ENCODE results near the gene FAM24A.

FAM24A gene

GRCh38 chr10:122931088-122931906 lies 20.9 kb downstream of the FAM24A start:
- DNase-seq (ENCODE audit: low read depth) = no peak

DNA sequence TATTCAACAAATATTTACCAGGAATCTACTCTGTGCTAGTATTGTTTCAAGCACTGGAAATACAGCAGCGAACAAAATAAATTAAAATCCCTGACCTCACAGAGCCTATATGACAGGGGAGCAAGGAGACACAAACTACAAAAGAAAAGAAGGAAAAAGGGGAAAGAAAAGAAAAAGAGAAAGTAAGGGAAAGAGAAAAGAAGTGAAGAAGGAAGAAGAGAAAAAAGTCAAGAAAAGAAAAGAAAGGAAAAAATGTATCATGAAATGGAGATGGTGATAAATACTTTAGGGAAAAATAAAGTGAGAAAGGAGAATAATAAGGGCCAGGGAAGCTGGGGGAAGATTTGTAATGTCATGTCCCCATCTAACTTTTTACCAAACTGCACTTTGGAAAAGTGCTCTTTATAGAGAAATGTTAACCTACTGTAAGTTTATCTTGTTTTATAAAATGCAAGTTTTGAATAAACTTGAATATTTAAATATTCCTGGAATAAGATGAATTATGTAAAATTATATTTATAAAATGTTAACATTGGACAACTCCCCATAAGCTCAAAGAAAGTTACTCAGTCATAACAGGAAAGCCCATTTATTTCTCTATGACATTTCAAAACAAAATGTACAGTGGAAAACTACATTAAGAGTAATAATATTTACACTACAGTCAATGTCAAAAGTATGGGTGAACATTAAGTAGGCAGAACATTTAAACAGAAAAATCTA lies 28.9 kb downstream of the FAM24A start:
- no peak for DNase-seq (ENCODE audit: low read depth)

DNA sequence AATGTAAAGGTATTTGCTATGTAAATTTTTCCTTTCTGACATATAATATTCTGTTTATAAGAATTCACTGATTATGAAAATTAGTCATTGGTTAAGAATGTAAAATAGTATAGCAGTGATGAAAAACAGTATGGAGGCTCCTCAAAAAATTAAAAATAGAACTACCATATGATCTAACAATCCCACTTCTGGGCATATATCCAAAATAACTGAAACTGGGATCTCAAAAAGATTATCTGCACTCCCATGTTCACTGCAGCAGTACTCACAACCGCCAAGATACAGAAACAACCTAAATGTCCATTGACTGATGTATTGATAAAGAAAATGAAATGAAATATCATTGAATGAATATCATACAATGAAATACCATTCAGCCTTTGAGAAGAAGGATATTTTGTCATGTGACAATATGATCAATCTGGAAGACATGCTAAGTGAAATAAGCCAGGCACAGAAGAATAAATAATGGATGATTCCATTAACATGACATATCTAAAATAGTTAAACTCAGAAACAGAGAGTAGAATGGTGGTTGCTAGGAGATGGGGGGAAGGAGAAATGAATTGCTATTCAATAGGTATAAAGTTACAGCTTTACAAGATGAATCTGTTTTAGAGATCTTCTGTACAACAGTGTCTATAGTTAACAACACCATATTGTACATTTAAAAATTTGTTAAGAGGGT lies 29.6 kb downstream of the FAM24A start:
- no peak for DNase-seq (ENCODE audit: low read depth)

DNA sequence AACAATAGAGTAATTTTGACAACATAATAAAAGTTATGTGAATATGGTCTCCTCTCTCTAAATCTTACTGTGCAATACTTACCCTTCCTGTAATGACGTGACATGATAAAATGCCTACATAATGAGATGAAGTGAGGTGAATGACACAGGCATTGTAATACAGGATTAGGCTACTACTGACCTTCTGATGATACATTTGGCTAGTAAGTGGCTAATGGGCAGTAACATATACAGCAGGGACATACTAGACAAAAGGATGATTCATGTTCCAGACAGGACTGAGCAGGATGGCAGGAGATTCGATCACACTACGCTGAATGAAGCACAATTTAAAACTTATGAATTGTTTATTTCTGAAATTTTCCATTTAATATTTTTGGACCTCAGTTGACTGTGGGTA lies 38.9 kb downstream of the FAM24A start:
- DNase-seq (ENCODE audit: low read depth) = no peak

GRCh38 chr10:122953902-122954730 lies 43.7 kb downstream of the FAM24A start, which contains the start of gene C10orf88:
C10orf88 (minus strand) TSS chr10:122954227; CDS start chr10:122954178, 49 bp downstream.
- peak; percentile 95 for DNase-seq (ENCODE audit: low read depth)

DNA sequence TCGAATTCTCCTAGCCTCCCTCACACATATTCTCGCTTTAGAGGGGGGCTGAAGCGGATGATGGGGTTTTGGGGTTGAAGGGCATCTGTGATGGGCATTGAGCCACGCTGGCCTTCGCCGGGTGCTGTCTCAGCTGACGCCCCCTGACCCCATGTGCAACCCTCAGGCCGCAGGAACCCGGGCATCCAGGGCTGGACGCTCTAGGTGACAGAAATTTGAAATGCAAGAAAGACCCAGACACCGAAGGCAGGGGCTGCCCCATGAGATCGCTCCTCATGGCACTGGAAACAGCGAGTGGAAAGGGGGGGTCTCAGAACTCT lies 44.3 kb downstream of the FAM24A start:
- no peak for DNase-seq (ENCODE audit: low read depth)

DNA sequence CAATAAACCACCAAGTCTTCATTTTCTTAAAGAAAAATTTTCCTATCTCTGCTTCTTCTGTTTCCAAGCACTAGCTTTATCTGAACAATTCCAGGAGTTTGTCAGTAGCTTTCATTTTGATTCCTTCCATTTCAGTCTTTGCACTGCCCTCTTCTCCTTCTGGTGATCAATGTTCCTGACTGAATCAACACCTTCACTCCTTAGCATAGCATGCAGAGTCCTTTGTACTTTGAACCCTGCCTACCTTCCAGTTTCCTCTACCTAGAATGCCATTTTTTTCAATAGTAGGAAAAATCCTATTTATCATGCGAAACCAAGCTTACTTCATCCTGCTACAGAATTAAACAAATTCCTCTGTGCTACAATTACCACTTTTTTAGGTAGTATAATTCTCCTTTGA lies 45.5 kb downstream of the FAM24A start:
- no peak for DNase-seq (ENCODE audit: low read depth)

DNA sequence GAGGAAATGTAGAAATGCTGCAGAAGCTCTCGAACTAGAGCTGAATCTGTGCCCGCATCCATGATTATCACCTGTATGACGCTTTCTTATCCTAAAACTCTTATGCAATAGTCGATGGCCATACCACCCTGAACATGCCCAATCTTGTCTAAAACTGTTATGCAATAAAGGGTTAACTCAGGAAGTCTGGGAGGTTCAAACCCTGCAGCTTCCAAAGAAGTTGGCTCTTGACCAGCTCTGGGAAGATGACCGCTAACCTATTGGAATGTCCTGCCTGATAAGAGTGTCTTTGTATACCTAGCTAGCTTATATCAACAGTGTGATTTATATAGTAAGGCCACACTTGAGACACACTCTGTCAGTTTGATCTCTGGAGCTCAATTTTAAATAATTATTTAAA lies 47.1 kb downstream of the FAM24A start:
- DNase-seq (ENCODE audit: low read depth) = no peak

- no peak for DNase-seq (ENCODE audit: low read depth)
These were observed 52.0 kb downstream of the FAM24A start for GRCh38 chr10:122962405-122962804.

Measured in activated T-cell treated with anti-CD3 and anti-CD28 coated beads for 48 hours (primary cell).